GM19395 (cell line): ENCODE results near the gene AMPD3.
A peak's percentile ranks its signal among the peaks of the same experiment; 100 is the strongest.

Experiments
- ATAC-seq: cut with Tn5 transposase; IDR thresholded peaks from one replicate; pipeline ENCODE4 v1.9.1; 2021; ENCODE audit warnings: mild to moderate bottlenecking, moderate library complexity; ENCODE audit not compliant: unreplicated experiment

Gene AMPD3

GRCh38 chr11:10454878-10455631 is at the start of gene AMPD3:
AMPD3 (plus strand) TSS chr11:10455264; CDS start chr11:10461520, 6,256 bp downstream.
- peak; percentile 23 for ATAC-seq

GRCh38 chr11:10405865-10406592 is 49.0 kb upstream of the AMPD3 start:
- ATAC-seq: no peak

GRCh38 chr11:10407055-10407454 is 48.0 kb upstream of the AMPD3 start:
- no peak for ATAC-seq

- no peak for ATAC-seq
Measured at GRCh38 chr11:10407749-10408685, 47.0 kb upstream of the AMPD3 start.

- no peak for ATAC-seq
Measured at GRCh38 chr11:10409207-10409661, 45.8 kb upstream of the AMPD3 start.

GRCh38 chr11:10410106-10410843 is 44.8 kb upstream of the AMPD3 start:
- ATAC-seq: no peak

- ATAC-seq: no peak
Measured at GRCh38 chr11:10410844-10411200, 44.2 kb upstream of the AMPD3 start.

- ATAC-seq: no peak
Measured at GRCh38 chr11:10412266-10412665, 42.8 kb upstream of the AMPD3 start.

- ATAC-seq: peak; percentile 72
Measured at GRCh38 chr11:10413268-10413667, 41.8 kb upstream of the AMPD3 start.

- no peak for ATAC-seq
Measured at GRCh38 chr11:10414181-10414580, 40.9 kb upstream of the AMPD3 start.

GRCh38 chr11:10414659-10415058 is 40.4 kb upstream of the AMPD3 start:
- no peak for ATAC-seq

- no peak for ATAC-seq
Measured at GRCh38 chr11:10415817-10416392, 39.2 kb upstream of the AMPD3 start.

GRCh38 chr11:10418259-10418949 is 36.7 kb upstream of the AMPD3 start:
- no peak for ATAC-seq

- ATAC-seq: no peak
Measured at GRCh38 chr11:10418950-10419310, 36.1 kb upstream of the AMPD3 start.

- no peak for ATAC-seq
Measured at GRCh38 chr11:10426475-10426874, 28.6 kb upstream of the AMPD3 start.

- ATAC-seq: no peak
Measured at GRCh38 chr11:10428453-10428852, 26.6 kb upstream of the AMPD3 start.

- no peak for ATAC-seq
Measured at GRCh38 chr11:10429526-10429925, 25.5 kb upstream of the AMPD3 start.

- no peak for ATAC-seq
Measured at GRCh38 chr11:10432493-10432892, 22.6 kb upstream of the AMPD3 start.

- ATAC-seq: no peak
Measured at GRCh38 chr11:10432971-10433370, 22.1 kb upstream of the AMPD3 start.

GRCh38 chr11:10436224-10436623 is 18.8 kb upstream of the AMPD3 start:
- ATAC-seq: no peak
